Fibroblast of lung (primary cell): ENCODE results near the gene XIRP2.

ENCODE experiments used
- EZH2 ChIP-seq: IDR thresholded peaks from 2 replicates; pipeline ENCODE4 v1.5.1; 2012; ENCODE audit warnings: low read length, control low read depth, mild to moderate bottlenecking; ENCODE audit errors: missing control alignments
- TF ChIP-seq, protein P1 (sequence below), 2 donors: IDR thresholded peaks in 1 of 2; conservative IDR thresholded peaks in 1 of 2; 1 replicate in 1 of 2; 2 replicates in 1 of 2; pipeline ENCODE4 v1.5.1; 2011 to 2012; ENCODE audit warnings: low read length in 2 of 2, control low read depth in 1 of 2, inconsistent platforms in 1 of 2, low read depth in 1 of 2, mild to moderate bottlenecking in 1 of 2

DNA sequence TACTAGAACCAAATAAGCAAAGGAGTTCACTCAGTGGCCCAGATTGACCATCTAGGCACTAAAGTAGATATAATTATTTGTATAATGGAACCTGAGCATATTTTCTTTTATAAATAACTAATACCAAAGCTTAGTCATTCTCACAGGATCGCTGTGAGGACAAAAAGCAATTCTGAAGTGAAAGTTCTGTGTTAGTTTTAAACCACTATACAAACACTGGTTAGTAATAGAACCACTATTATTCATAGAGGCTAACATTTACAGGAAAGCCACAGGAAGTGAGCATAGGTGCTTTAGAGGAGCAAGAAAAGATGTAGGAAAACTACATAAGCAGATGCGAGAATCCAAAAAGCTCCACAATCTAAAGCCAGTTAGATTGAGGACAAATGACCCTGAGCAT is 364.7 kb downstream of the XIRP2 start:
- no peak for TF ChIP-seq EZH2
- TF ChIP-seq, protein P1, sequence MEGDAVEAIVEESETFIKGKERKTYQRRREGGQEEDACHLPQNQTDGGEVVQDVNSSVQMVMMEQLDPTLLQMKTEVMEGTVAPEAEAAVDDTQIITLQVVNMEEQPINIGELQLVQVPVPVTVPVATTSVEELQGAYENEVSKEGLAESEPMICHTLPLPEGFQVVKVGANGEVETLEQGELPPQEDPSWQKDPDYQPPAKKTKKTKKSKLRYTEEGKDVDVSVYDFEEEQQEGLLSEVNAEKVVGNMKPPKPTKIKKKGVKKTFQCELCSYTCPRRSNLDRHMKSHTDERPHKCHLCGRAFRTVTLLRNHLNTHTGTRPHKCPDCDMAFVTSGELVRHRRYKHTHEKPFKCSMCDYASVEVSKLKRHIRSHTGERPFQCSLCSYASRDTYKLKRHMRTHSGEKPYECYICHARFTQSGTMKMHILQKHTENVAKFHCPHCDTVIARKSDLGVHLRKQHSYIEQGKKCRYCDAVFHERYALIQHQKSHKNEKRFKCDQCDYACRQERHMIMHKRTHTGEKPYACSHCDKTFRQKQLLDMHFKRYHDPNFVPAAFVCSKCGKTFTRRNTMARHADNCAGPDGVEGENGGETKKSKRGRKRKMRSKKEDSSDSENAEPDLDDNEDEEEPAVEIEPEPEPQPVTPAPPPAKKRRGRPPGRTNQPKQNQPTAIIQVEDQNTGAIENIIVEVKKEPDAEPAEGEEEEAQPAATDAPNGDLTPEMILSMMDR (conservative IDR thresholded peaks at IDR 0.05 in 1 of 2, IDR thresholded peaks at IDR 0.05 in 1 of 2; ENCODE audit: low read depth in 1 of 2, low read length in 2 of 2): no peak
